Gastroesophageal sphincter (tissue), 4 donors: ENCODE data around the gene PGGT1B. TPM values are rescaled to one million over a fixed set of nuclear protein-coding genes. Genes with fewer than 3 reads are reported as not detected.

Source experiments
- ATAC-seq: fragments of 150-250 bp; one replicate; pipeline ENCODE4 v1.9.1; 2016; ENCODE audit warnings: mild to moderate bottlenecking, moderate library complexity
- H3K27ac ChIP-seq, 4 donors: fragments of 200-600 bp; sonication (generic) in 3 of 4; 1 replicate in 3 of 4; 2 replicates in 1 of 4; pipeline ENCODE4 v1.5.1; 2016 to 2019
- H3K27me3 ChIP-seq: fragments of 200-600 bp; sonication (generic); one replicate; pipeline ENCODE4 v1.5.1; 2019
- H3K36me3 ChIP-seq, 2 donors: fragments of 200-600 bp; sonication (generic); one replicate each; pipeline ENCODE4 v1.5.1; 2019; ENCODE audit warnings: control low read depth in 1 of 2
- H3K4me1 ChIP-seq, 3 donors: fragments of 200-600 bp; sonication (generic); 1 replicate in 2 of 3; 2 replicates in 1 of 3; pipeline ENCODE4 v1.5.1; 2016 to 2019; ENCODE audit warnings: control low read depth in 2 of 3
- H3K4me3 ChIP-seq, 2 donors: fragments of 200-600 bp; sonication (generic); one replicate each; pipeline ENCODE4 v1.5.1; 2019; ENCODE audit warnings: mild to moderate bottlenecking in 1 of 2, moderate library complexity in 1 of 2
- H3K9me3 ChIP-seq, 3 donors: fragments of 200-600 bp; sonication (generic); one replicate each; pipeline ENCODE4 v1.5.1; 2017 to 2019; ENCODE audit warnings: control low read depth in 2 of 3
- EP300 ChIP-seq: sonication (generic); formaldehyde crosslinking; IDR thresholded peaks from one replicate; pipeline ENCODE4 v1.6.1; 2017; ENCODE audit warnings: antibody characterized with exemption, mild to moderate bottlenecking
- POLR2A ChIP-seq, 2 donors: fragments of 450-650 bp; IDR thresholded peaks; one replicate each; pipeline ENCODE4 v1.6.1; 2017; ENCODE audit warnings: antibody characterized with exemption in 2 of 2, mild to moderate bottlenecking in 2 of 2, moderate library complexity in 1 of 2
- POLR2AphosphoS5 ChIP-seq: sonication (generic); formaldehyde crosslinking; IDR thresholded peaks from one replicate; pipeline ENCODE4 v1.6.1; 2017; ENCODE audit warnings: antibody characterized with exemption
- WGBS, 2 donors: methylation state at CpG; one replicate each; pipeline ENCODE4 v1.1.5; 2018; ENCODE audit warnings: low coverage in 1 of 2; 5-methylcytosine and 5-hydroxymethylcytosine counted together
- total RNA-seq, 4 donors: library from RNA; depleted of rRNA; stranded (reverse); fragments of >200 nt; gene quantifications; one replicate each; pipeline ENCODE4 v1.1.0, GENCODE V29; 2016
- TF ChIP-seq, protein P1 (sequence below), 4 experiments: fragments of 200-600 bp in 2 of 4; fragments of 450-650 bp in 2 of 4; sonication (generic) in 1 of 4; IDR thresholded peaks; one replicate each; pipeline ENCODE4 v1.5.1; 2017 to 2019; ENCODE audit warnings: antibody characterized with exemption in 4 of 4, mild to moderate bottlenecking in 2 of 4, moderate library complexity in 2 of 4

PGGT1B gene
- total RNA-seq, 4 donors from 2014 or later: 9.9 to 14.9 (median 11.6) TPM

DNA sequence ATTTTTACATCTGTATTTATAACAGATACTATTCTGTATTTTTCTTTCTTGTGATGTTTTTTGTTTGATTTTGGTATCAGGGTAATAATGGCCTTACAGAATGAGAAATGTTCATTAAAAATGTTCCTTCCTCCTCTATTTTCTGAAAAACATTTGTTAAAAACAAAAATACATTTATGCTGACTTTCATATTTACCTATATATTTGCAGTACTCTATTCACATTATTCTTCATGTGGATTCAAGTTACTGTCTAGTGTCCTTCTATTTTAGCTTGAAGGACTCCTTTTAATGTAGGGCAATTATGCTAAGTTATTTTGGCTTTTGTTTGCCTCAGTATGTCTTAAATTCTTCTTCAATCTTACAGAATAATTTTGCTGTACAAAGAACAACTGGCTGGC is 28.7 kb upstream of the PGGT1B start:
- no peaks in the 10 kb centered on the region for H3K36me3 ChIP-seq
- H3K9me3 ChIP-seq: no peaks in the 10 kb centered on the region
- no peaks in the 10 kb centered on the region for H3K27me3 ChIP-seq
- peaks cover 0 to 14% (median 0%) of the 10 kb centered on the region in 3 donors for H3K4me1 ChIP-seq
- TF ChIP-seq, protein P1, sequence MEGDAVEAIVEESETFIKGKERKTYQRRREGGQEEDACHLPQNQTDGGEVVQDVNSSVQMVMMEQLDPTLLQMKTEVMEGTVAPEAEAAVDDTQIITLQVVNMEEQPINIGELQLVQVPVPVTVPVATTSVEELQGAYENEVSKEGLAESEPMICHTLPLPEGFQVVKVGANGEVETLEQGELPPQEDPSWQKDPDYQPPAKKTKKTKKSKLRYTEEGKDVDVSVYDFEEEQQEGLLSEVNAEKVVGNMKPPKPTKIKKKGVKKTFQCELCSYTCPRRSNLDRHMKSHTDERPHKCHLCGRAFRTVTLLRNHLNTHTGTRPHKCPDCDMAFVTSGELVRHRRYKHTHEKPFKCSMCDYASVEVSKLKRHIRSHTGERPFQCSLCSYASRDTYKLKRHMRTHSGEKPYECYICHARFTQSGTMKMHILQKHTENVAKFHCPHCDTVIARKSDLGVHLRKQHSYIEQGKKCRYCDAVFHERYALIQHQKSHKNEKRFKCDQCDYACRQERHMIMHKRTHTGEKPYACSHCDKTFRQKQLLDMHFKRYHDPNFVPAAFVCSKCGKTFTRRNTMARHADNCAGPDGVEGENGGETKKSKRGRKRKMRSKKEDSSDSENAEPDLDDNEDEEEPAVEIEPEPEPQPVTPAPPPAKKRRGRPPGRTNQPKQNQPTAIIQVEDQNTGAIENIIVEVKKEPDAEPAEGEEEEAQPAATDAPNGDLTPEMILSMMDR (IDR thresholded peaks at IDR 0.05): no peak
- TF ChIP-seq POLR2A (IDR thresholded peaks at IDR 0.05): no peak
- TF ChIP-seq EP300: no peak
- no peak for TF ChIP-seq POLR2AphosphoS5
- no peak for ATAC-seq
- no peak overlapping the region for H3K4me3 ChIP-seq
- no peak overlapping the region for H3K27ac ChIP-seq

DNA sequence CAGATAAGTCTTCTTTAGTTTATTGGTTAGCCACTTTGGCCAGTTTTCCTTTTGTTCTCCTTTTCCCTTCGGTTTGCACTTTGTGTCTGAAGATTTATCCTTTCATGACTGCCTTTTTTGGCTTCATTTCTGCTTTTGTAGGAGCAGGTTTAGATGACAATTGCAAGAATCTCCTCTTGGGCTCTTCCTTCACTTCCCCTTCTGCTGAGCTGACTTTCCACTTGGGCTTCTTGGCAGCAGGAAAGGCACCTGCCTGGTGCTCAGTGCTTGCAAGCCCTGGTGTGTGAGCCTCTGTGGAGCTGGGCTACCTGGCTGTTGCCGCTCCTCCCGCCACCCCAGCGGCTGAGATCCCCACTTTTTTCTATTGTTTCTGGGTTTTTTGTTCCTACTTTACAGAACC is 26.4 kb upstream of the PGGT1B start:
- WGBS, 2 donors: 85 to 100% methylated on average over 1 to 4 of the region's 4 CpGs
- Histone ChIP-seq H3K4me3 (no peak overlapping the region), H3K27me3 (no peaks in the 10 kb centered on the region), H3K9me3 (no peaks in the 10 kb centered on the region), H3K36me3 (no peaks in the 10 kb centered on the region), H3K4me1 (no peaks in the 10 kb centered on the region), H3K27ac (no peak overlapping the region)
- TF ChIP-seq, protein P1 (IDR thresholded peaks at IDR 0.05): no peak
- no peak for TF ChIP-seq EP300
- no peak for ATAC-seq

DNA sequence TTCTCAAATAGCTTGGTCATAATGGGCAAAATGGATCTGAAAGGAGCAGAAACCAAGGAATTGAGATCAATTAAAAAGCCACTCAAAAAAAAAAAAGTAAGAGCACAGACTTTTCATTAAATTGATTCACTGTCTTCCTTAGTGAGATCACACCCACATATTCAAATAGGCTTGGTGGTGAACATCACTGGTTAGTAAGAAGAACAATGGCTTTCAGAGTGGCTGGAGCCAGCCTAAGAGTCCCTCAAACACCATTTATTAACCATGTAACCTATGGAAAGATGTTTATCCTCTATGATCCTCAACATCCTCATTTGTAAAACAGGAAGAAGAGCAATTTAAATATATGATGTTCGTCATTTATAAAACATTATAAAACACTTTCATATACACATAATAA is 21.3 kb upstream of the PGGT1B start:
- H3K27me3 ChIP-seq: no peaks in the 10 kb centered on the region
- WGBS, 2 donors: 88 to 89% methylated on average over 1 of the region's 1 CpG
- TF ChIP-seq EP300 (no peak), POLR2A (IDR thresholded peaks at IDR 0.05) (no peak), POLR2AphosphoS5 (no peak)
- TF ChIP-seq, protein P1 (IDR thresholded peaks at IDR 0.05): no peak
- H3K36me3 ChIP-seq: no peaks in the 10 kb centered on the region
- H3K9me3 ChIP-seq: no peaks in the 10 kb centered on the region
- no peak overlapping the region for H3K27ac ChIP-seq
- H3K4me3 ChIP-seq: no peak overlapping the region
- H3K4me1 ChIP-seq: no peaks in the 10 kb centered on the region
- no peak for ATAC-seq

DNA sequence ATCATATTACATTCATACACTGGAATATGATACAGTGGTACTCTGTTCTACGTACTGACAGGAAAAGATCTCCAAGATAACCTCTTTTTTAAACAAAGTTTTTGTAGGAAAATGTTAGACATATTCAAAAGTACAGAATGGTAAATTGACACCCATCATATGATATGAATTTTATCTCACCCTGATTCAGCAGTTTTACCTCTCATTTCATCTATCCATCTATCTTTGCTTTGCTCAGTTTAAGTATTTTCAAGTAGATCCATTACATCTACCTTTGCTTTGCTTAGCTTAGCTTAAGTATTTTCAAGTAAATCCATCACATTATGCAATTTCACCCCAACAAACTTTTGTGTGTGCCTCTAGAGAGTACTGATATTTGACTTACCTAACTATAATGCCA is 19.5 kb upstream of the PGGT1B start:
- TF ChIP-seq POLR2AphosphoS5 (no peak), EP300 (no peak), POLR2A (IDR thresholded peaks at IDR 0.05) (no peak)
- TF ChIP-seq, protein P1 (IDR thresholded peaks at IDR 0.05): no peak
- Histone ChIP-seq H3K27me3 (no peaks in the 10 kb centered on the region), H3K9me3 (no peaks in the 10 kb centered on the region), H3K4me3 (no peak overlapping the region), H3K36me3 (no peaks in the 10 kb centered on the region), H3K27ac (no peak overlapping the region), H3K4me1 (no peaks in the 10 kb centered on the region)
- 93 to 95% methylated on average over 1 of the region's 1 CpG for WGBS, 2 donors
- ATAC-seq: no peak

DNA sequence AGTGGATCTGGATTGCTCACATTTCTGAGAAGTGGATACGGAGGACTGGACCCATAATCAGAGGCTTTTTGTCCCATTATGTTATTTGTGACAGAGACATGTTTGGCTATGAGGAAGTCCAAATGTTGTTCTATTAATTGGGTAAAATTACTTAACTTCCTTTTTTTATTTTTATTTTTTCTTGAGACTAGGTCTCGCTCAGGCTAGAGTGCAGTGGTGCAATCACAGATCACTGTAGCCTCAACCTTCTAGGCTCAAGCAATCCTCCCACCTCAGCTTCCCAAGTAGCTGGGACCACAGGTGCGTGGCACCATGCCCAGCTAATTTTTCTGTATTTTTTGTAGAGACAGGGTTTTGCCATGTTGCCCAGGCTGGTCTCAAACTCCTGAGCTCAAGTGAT is 11.9 kb upstream of the PGGT1B start:
- Histone ChIP-seq H3K27me3 (no peaks in the 10 kb centered on the region), H3K4me1 (no peaks in the 10 kb centered on the region), H3K4me3 (no peak overlapping the region), H3K9me3 (no peaks in the 10 kb centered on the region), H3K36me3 (peaks cover 0 to 46% of the 10 kb centered on the region in 2 donors), H3K27ac (no peak overlapping the region)
- no peak for ATAC-seq
- WGBS, 2 donors: 72 to 96% methylated on average over 3 of the region's 3 CpGs
- TF ChIP-seq POLR2AphosphoS5 (no peak), EP300 (no peak), POLR2A (IDR thresholded peaks at IDR 0.05) (no peak)
- TF ChIP-seq, protein P1 (IDR thresholded peaks at IDR 0.05): no peak
